ACHN (cell line): ENCODE measurements around the gene WASL.
"Not testable (repeated sequence)": the region's sequence is repeated elsewhere in the genome, so short reads cannot be mapped to it uniquely, and the experiment has no call there.

Experiments
- DNase-seq: peaks from one replicate; pipeline ENCODE4 v3.0.0-alpha.2; 2015
- in situ Hi-C: cut with HindIII; loops from 2 replicates; pipeline ENCODE4 v1.10.0; 2017; ENCODE audit warnings: low sequenced_read_pairs, low pct_ligation_motif_present, low pct_unique_long_range_greater_than_20kb

WASL gene

GRCh38 chr7:123650595-123650994, 98.2 kb downstream of the WASL start:
- no peak for DNase-seq

GRCh38 chr7:123649964-123650363, 98.8 kb downstream of the WASL start:
- in situ Hi-C loops = no loop called here
- DNase-seq = no peak

More at GRCh38 chr7:123650595-123650994, 98.2 kb downstream of the WASL start:
- in situ Hi-C loops = no loop called here

GRCh38 chr7:123647106-123647730, 101.6 kb downstream of the WASL start:
- in situ Hi-C loops = no loop called here
- no peak for DNase-seq

GRCh38 chr7:123645516-123645915, 103.3 kb downstream of the WASL start:
- in situ Hi-C loops = no loop called here
- no peak for DNase-seq

- in situ Hi-C loops = no loop called here
- DNase-seq = peak; percentile 24
Measured at GRCh38 chr7:123643495-123644441, 105.0 kb downstream of the WASL start.

- in situ Hi-C loops = no loop called here
- no peak for DNase-seq
Measured at GRCh38 chr7:123641901-123642300, 106.9 kb downstream of the WASL start.

- in situ Hi-C loops = no loop called here
- DNase-seq = no peak
Measured at GRCh38 chr7:123640583-123640982, 108.2 kb downstream of the WASL start.

- in situ Hi-C loops = no loop called here
- DNase-seq = no peak
Measured at GRCh38 chr7:123639631-123640030, 109.2 kb downstream of the WASL start.

GRCh38 chr7:123637878-123638277, 110.9 kb downstream of the WASL start:
- in situ Hi-C loops = no loop called here
- no peak for DNase-seq

GRCh38 chr7:123637203-123637602, 111.6 kb downstream of the WASL start:
- in situ Hi-C loops = no loop called here
- no peak for DNase-seq

GRCh38 chr7:123635551-123636359, 113.0 kb downstream of the WASL start:
- in situ Hi-C loops = no loop called here
- DNase-seq = peak; percentile 67

- DNase-seq, in situ Hi-C loops: not testable (repeated sequence)
Measured at GRCh38 chr7:123634011-123634573, 114.7 kb downstream of the WASL start.

GRCh38 chr7:123633553-123633952, 115.2 kb downstream of the WASL start:
- in situ Hi-C loops = no loop called here
- peak; percentile 53 for DNase-seq

- in situ Hi-C loops = no loop called here
- DNase-seq = no peak
Measured at GRCh38 chr7:123632808-123633207, 116.0 kb downstream of the WASL start.
